ENCODE data around the gene MRPL18.
"Not testable (repeated sequence)": the region's sequence is repeated elsewhere in the genome, so short reads cannot be mapped to it uniquely, and the experiment has no call there.

MRPL18 gene

DNA sequence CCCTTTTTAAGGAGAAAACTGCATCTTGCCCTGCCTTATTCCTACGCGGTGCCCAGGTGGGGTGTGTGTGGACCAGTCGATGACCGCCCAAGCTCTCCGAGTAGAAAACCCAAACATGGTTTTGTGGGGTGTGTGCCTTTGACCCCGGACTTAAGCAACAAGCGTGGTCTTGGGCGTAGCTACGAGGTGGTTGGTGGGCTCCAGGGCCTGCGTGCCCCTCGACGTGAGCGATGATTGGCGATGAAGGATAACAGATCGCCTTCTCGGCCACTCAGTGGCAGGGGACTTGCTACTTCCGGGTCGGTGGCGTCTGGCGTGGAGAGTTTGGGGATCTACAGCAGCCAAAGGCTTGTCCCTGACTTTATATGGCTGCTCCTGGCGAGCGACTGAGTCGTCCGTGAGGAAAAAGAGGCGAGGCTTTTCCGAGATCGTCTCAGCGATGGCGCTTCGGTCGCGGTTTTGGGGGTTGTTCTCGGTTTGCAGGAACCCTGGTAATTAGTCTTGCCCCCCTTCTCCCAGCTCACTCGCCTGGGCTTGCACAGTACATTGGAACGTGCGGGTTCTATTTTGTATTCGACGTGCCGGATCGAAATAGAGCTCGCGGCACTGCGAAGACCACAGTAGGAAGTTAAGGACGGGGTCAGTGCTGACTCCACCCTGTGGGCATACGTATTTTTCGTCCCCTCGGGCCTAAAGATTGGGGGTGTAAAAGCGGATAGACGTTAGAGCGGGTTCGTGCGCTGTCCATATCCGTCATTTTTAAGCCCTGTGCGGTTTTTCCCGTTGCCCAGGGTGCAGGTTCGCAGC lies at the start of gene MRPL18:
TSS of gene MRPL18 (plus strand) at position 319 of the 807 bp plus-strand sequence. CDS start at position 440, 121 bp downstream.
- Histone ChIP-seq H3K9ac (ENCODE audit: insufficient read length) (peak within 1 kb of the TSS; percentile 99), H3K4me3 (peak within 1 kb of the TSS; percentile 89), H3K36me3 (ENCODE audit: insufficient read depth, low read length) (peaks cover 57% of the 10 kb centered on the region), H3K27ac (peak within 1 kb of the TSS; percentile 90), H3K9me3 (ENCODE audit: low read depth, low read length) (no peaks in the 10 kb centered on the region)
- peak; percentile 86 for DNase-seq (ENCODE audit: low read depth, low spot score)
- TF ChIP-seq FOXP2 (optimal IDR thresholded peaks at IDR 0.05; ENCODE audit: control extremely low read depth, extremely low read length, insufficient read depth) (peak; percentile 54), POLR2AphosphoS5 (IDR thresholded peaks at IDR 0.05; ENCODE audit: borderline replicate concordance, low read depth, low read length) (peak; percentile 83), EZH2 (IDR thresholded peaks at IDR 0.05) (no peak)

DNA sequence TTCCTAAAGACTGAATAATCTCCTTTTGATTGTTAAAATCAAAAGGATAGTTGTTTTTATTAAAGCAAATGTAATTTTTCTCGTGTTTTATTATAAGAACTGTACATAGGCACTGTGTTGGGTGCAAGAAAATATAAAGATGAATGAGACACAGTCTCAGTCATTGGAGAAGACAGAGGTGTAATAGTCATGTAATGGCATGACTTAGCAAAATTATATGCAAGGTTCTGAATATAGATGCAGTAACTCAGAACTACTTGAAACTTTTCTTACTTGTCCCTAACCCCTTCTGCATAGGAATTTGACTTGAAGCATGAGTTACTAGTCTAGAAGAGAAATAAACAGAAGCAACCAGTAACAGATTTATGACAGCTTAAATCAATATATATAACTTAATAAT lies 48.1 kb upstream of the MRPL18 start:
- Histone ChIP-seq H3K9ac (ENCODE audit: insufficient read length) (no peak overlapping the region), H3K27ac (no peak overlapping the region), H3K4me3 (no peak overlapping the region), H3K36me3 (ENCODE audit: insufficient read depth, low read length) (peaks cover 95% of the 10 kb centered on the region), H3K9me3 (ENCODE audit: low read depth, low read length) (no peaks in the 10 kb centered on the region)
- TF ChIP-seq EZH2 (IDR thresholded peaks at IDR 0.05) (no peak), POLR2AphosphoS5 (IDR thresholded peaks at IDR 0.05; ENCODE audit: borderline replicate concordance, low read depth, low read length) (no peak), FOXP2 (optimal IDR thresholded peaks at IDR 0.05; ENCODE audit: control extremely low read depth, extremely low read length, insufficient read depth) (no peak)
- no peak for DNase-seq (ENCODE audit: low read depth, low spot score)

DNA sequence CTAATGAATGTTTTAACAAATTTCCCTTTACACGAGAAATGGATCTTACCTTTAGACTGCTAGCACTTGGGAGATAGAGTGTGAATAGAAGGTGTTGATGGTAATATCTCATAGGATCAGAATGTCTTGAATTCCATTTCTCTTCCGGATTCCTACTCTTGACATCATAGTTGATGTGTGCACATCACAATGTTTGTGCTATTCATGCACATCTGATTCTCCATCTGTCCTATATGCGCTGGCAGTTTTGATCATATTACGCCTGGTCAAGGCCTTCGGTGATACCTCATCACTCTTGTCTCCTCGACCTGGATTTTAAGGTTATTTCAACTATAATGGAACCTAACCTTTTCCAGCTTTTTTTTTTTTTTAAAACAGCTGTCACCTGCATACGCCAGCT lies 45.2 kb upstream of the MRPL18 start:
- TF ChIP-seq FOXP2 (optimal IDR thresholded peaks at IDR 0.05; ENCODE audit: control extremely low read depth, extremely low read length, insufficient read depth), result no peak
- TF ChIP-seq POLR2AphosphoS5 (IDR thresholded peaks at IDR 0.05; ENCODE audit: borderline replicate concordance, low read depth, low read length), result no peak
- no peak for TF ChIP-seq EZH2 (IDR thresholded peaks at IDR 0.05)
- Histone ChIP-seq H3K27ac (no peak overlapping the region), H3K9ac (ENCODE audit: insufficient read length) (no peak overlapping the region), H3K9me3 (ENCODE audit: low read depth, low read length) (no peaks in the 10 kb centered on the region), H3K36me3 (ENCODE audit: insufficient read depth, low read length) (peaks cover 98% of the 10 kb centered on the region), H3K4me3 (no peak overlapping the region)
- DNase-seq (ENCODE audit: low read depth, low spot score), result no peak

DNA sequence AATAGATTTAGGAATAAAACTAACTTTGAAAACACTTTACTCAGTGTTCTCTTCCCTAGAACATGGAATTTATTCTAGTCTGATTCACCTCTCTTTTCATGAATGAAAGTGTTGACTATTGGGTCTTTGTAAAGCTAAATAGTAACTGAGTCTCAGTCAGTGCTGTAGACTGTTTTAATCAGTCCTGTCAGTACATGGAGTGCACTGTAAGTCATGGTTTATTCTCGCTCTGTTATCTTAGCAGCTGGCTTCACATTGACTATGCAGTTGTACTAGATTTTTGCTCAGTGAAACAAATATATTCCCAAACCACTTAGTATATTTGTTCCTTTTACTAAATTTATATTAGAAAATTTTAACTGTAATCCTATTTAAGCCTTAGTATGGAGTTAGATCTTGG lies 43.5 kb upstream of the MRPL18 start:
- Histone ChIP-seq H3K9me3 (ENCODE audit: low read depth, low read length) (no peaks in the 10 kb centered on the region), H3K27ac (no peak overlapping the region; the same call in 1 of the 2 replicates), H3K4me3 (no peak overlapping the region), H3K9ac (ENCODE audit: insufficient read length) (no peak overlapping the region), H3K36me3 (ENCODE audit: insufficient read depth, low read length) (peaks cover 98% of the 10 kb centered on the region)
- no peak for DNase-seq (ENCODE audit: low read depth, low spot score)
- no peak for TF ChIP-seq EZH2 (IDR thresholded peaks at IDR 0.05)
- no peak for TF ChIP-seq POLR2AphosphoS5 (IDR thresholded peaks at IDR 0.05; ENCODE audit: borderline replicate concordance, low read depth, low read length)
- TF ChIP-seq FOXP2 (optimal IDR thresholded peaks at IDR 0.05; ENCODE audit: control extremely low read depth, extremely low read length, insufficient read depth), result no peak

DNA sequence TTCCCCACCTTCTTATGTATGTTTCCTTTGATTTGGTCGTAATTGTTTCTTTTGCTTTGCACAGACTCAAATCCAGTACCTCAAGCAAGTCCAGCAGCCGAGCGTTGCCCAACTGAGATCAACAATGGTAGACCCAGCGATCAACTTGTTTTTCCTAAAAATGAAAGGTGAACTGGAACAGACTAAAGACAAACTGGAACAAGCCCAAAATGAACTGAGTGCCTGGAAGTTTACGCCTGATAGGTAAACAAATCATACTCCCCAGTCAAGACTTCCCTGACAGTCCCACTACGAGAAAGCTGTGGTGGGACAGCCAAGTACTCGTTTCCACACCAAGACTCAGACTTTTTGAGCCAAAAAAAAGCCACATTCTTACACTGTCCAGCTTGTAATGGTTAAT lies 42.1 kb upstream of the MRPL18 start:
- not testable (repeated sequence) for H3K9ac ChIP-seq (ENCODE audit: insufficient read length); H3K9me3 ChIP-seq (ENCODE audit: low read depth, low read length); DNase-seq (ENCODE audit: low read depth, low spot score); H3K27ac ChIP-seq; H3K4me3 ChIP-seq
- H3K36me3 ChIP-seq (ENCODE audit: insufficient read depth, low read length), result peaks cover 99% of the 10 kb centered on the region

DNA sequence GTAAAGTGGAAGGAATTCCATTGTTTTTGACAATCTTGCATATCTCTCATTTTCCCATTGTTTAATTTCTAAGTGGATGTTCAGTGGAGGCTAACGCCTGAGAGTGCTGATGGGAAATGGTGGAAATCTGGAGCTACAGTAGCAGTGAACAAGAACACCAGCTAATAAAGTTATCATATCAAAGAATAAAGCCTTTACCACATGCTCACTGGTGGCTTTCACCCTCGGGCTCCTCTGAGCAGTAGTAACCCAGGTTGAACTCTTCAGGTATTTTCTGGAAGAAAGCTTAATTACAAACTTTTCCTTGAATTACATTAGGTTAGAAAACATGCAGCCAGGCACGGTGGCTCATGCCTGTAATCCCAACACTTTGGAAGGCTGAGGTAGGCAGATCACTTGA lies 38.8 kb upstream of the MRPL18 start:
- H3K9me3 ChIP-seq (ENCODE audit: low read depth, low read length), result no peaks in the 10 kb centered on the region
- H3K9ac ChIP-seq (ENCODE audit: insufficient read length), result no peak overlapping the region
- no peak for DNase-seq (ENCODE audit: low read depth, low spot score)
- no peak overlapping the region for H3K4me3 ChIP-seq
- TF ChIP-seq EZH2 (IDR thresholded peaks at IDR 0.05) (no peak), POLR2AphosphoS5 (IDR thresholded peaks at IDR 0.05; ENCODE audit: borderline replicate concordance, low read depth, low read length) (no peak), FOXP2 (optimal IDR thresholded peaks at IDR 0.05; ENCODE audit: control extremely low read depth, extremely low read length, insufficient read depth) (no peak)
- H3K27ac ChIP-seq, result no peak overlapping the region
- peaks cover 97% of the 10 kb centered on the region for H3K36me3 ChIP-seq (ENCODE audit: insufficient read depth, low read length)

- no peak overlapping the region for H3K4me3 ChIP-seq
- H3K9ac ChIP-seq (ENCODE audit: insufficient read length), result no peak overlapping the region
- peaks cover 97% of the 10 kb centered on the region for H3K36me3 ChIP-seq (ENCODE audit: insufficient read depth, low read length)
- H3K27ac ChIP-seq, result peak overlapping the region; percentile 9; the same call in 1 of the 2 replicates
- no peak for DNase-seq (ENCODE audit: low read depth, low spot score)
- H3K9me3 ChIP-seq (ENCODE audit: low read depth, low read length), result no peaks in the 10 kb centered on the region
- TF ChIP-seq FOXP2 (optimal IDR thresholded peaks at IDR 0.05; ENCODE audit: control extremely low read depth, extremely low read length, insufficient read depth) (no peak), EZH2 (IDR thresholded peaks at IDR 0.05) (no peak), POLR2AphosphoS5 (IDR thresholded peaks at IDR 0.05; ENCODE audit: borderline replicate concordance, low read depth, low read length) (no peak)
Measured at GRCh38 chr6:159753081-159753872, 37.0 kb upstream of the MRPL18 start.

DNA sequence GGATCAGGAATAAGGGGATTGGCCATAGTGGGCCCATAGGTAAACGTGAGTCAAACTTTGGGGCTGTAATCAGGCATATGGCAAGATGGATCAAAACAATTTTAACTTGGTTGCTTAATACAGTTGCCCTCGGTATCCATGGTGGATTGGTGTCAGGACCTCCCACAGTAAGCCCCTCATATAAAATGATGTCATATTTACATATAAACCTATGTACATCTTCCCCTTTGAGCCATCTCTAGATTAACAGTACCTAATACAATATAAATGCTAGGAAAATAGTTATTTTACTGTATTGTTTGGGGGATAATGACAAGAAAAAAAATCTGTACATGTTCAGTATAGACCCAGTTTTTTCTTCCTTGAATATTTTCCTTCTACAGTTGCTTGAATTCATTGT lies 35.9 kb upstream of the MRPL18 start:
- no peaks in the 10 kb centered on the region for H3K9me3 ChIP-seq (ENCODE audit: low read depth, low read length)
- peaks cover 91% of the 10 kb centered on the region for H3K36me3 ChIP-seq (ENCODE audit: insufficient read depth, low read length)
- TF ChIP-seq POLR2AphosphoS5 (IDR thresholded peaks at IDR 0.05; ENCODE audit: borderline replicate concordance, low read depth, low read length) (no peak), FOXP2 (optimal IDR thresholded peaks at IDR 0.05; ENCODE audit: control extremely low read depth, extremely low read length, insufficient read depth) (no peak), EZH2 (IDR thresholded peaks at IDR 0.05) (no peak)
- H3K9ac ChIP-seq (ENCODE audit: insufficient read length), result no peak overlapping the region
- H3K4me3 ChIP-seq, result no peak overlapping the region
- DNase-seq (ENCODE audit: low read depth, low spot score), result no peak
- no peak overlapping the region for H3K27ac ChIP-seq

Data from SK-N-MC (cell line).